ENCODE results near the gene COL23A1. TPM values are rescaled to one million over a fixed set of nuclear protein-coding genes. Genes with fewer than 3 reads are reported as not detected.

COL23A1 gene
- total RNA-seq, 4 donors from 2014 or later = 2.5 to 3.4 (median 3.0) TPM

DNA sequence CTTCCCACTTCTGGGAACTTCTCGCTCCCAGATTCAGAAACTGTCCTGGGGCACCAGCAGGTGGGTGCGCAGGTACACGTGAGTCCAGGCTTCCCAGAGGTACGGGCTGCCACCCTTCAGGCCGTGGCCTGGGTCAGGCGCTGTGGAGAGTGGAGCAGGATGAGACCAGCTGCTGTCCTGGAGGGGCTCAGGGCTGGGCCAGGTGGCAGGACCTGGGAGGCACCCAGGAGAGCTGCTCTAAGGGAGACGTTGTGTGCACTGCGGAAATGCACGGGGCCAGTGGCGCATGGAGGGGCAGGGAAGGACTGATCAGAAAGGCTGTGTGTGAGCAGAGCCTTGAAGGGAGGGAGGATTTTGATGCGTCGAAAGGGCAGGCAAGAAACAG is 222.5 kb downstream of the COL23A1 start:
- no peak for DNase-seq (ENCODE audit: low spot score in 2 of 2)
- WGBS, 2 donors = 85 to 89% methylated on average over 12 of the region's 12 CpGs
- no peak for TF ChIP-seq POLR2A (IDR thresholded peaks at IDR 0.05)
- TF ChIP-seq, protein P1, sequence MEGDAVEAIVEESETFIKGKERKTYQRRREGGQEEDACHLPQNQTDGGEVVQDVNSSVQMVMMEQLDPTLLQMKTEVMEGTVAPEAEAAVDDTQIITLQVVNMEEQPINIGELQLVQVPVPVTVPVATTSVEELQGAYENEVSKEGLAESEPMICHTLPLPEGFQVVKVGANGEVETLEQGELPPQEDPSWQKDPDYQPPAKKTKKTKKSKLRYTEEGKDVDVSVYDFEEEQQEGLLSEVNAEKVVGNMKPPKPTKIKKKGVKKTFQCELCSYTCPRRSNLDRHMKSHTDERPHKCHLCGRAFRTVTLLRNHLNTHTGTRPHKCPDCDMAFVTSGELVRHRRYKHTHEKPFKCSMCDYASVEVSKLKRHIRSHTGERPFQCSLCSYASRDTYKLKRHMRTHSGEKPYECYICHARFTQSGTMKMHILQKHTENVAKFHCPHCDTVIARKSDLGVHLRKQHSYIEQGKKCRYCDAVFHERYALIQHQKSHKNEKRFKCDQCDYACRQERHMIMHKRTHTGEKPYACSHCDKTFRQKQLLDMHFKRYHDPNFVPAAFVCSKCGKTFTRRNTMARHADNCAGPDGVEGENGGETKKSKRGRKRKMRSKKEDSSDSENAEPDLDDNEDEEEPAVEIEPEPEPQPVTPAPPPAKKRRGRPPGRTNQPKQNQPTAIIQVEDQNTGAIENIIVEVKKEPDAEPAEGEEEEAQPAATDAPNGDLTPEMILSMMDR (IDR thresholded peaks at IDR 0.05) = no peak
- intact Hi-C loops (cut with DNase I; ENCODE audit: low total_unique reads) = no loop called here
- H3K4me3 ChIP-seq (ENCODE audit: low read depth, poor library complexity, severe bottlenecking) = no peak overlapping the region

DNA sequence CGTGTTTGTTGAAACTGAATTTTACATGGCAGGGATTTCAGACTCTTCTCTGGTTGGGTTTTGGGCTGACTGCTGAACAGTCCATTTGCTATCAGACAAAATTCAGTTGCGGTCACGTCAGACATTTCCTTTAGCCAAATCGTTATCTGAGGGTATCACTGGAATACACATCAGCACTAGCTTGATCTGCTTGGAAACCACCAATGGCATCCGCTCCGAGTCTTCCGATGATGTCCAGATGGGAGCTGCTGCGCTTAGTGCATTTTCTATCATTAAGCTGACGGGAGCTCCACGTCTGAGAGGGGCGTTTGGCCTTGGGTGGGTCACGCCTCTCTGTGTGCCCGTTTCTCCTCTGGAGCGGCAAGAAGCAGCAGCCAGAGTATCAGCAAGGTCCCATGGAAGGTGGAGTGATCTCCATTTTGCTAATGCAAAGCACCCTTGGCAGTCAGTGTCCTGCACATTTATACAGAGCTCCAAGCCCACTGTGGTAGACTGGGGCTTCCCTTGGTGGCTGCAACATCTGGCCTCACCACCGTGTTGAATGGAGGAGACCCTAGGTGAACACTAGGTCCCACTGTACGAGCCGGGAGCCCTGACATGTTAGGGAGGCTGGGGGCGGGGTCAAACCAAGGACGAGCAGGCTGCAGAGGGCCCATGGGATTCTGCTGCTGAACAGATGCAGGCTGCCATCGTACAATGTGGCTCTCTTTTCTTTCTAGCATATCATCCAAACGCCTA is 223.0 kb downstream of the COL23A1 start:
- TF ChIP-seq, protein P1 (IDR thresholded peaks at IDR 0.05) = no peak
- no peak for TF ChIP-seq POLR2A (IDR thresholded peaks at IDR 0.05)
- DNase-seq (ENCODE audit: low spot score in 2 of 2) = no peak
- intact Hi-C loops (cut with DNase I; ENCODE audit: low total_unique reads) = no loop called here
- H3K4me3 ChIP-seq (ENCODE audit: low read depth, poor library complexity, severe bottlenecking) = no peak overlapping the region
- 83 to 84% methylated on average over 18 to 21 of the region's 21 CpGs for WGBS, 2 donors

DNA sequence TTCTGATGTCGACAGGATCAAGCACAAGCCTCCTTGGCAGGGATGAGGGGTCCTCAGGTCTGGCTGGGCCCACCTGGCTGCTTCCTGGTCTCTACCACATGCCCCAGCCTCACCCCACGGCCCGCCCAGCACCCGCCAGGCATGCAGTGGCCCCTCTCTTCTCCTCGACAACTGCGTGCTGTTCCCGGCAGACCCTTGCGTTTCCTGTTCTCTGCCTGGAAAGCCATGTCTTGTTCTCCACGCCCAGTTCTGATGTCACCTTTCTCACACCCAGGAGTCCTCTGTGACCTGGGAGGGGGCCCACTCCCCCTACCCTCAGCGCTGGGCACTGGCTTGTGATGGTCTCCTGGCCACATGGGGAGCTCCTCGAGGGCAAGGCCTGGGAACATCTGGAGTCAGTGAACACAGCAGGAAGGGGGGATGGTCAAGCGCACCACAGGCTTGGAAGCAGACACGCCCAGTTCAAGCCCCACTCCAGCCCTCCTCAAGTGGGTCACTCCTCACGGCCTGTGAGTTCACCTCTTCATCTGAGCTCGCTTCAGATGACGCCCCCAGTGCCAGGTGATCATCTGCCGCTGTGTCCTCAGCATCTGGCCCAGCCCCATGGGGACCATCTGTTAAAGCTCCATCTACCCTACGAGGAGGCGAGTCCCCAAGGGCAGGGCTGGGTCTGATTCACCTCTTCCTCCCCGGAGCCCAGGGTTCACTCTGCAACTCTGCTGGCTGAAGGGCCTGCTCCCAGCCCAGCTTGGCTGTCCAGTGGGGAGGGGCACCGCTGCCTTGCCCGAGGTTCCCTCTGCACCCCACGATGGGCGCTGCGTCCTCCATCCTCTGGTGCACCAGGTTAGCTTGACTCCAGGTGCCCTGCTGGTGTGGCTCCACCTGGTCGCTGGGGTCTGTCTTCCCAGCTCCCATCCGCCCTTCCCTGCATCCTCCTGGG is 224.4 kb downstream of the COL23A1 start:
- 90 to 93% methylated on average over 23 to 26 of the region's 27 CpGs for WGBS, 2 donors
- DNase-seq (ENCODE audit: low spot score in 2 of 2) = no peak
- TF ChIP-seq, protein P1 (IDR thresholded peaks at IDR 0.05) = no peak
- no peak for TF ChIP-seq POLR2A (IDR thresholded peaks at IDR 0.05)
- intact Hi-C loops (cut with DNase I; ENCODE audit: low total_unique reads) = no loop called here
- H3K4me3 ChIP-seq (ENCODE audit: low read depth, poor library complexity, severe bottlenecking) = no peak overlapping the region

DNA sequence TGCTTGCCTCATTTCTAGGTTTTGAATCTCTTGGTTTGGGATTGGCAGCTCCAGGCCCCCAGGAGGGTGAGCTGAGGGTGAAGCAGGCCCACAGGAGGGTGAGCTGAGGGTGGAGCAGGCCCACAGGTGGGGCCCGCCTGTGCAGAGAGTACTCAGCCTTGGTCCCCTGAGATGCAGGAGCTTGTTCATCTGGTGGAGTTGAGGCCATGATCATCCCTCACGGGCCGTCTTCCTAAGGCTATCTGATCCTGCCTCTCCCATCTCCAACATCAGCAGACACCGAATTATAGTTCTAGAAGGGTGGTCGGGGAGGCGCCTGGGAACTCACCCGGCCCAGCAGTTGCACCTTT is 225.9 kb downstream of the COL23A1 start:
- intact Hi-C loops (cut with DNase I; ENCODE audit: low total_unique reads) = no loop called here
- 87 to 88% methylated on average over 7 of the region's 7 CpGs for WGBS, 2 donors
- DNase-seq (ENCODE audit: low spot score in 2 of 2) = no peak
- TF ChIP-seq, protein P1 (IDR thresholded peaks at IDR 0.05) = no peak
- TF ChIP-seq POLR2A (IDR thresholded peaks at IDR 0.05) = no peak
- no peak overlapping the region for H3K4me3 ChIP-seq (ENCODE audit: low read depth, poor library complexity, severe bottlenecking)

DNA sequence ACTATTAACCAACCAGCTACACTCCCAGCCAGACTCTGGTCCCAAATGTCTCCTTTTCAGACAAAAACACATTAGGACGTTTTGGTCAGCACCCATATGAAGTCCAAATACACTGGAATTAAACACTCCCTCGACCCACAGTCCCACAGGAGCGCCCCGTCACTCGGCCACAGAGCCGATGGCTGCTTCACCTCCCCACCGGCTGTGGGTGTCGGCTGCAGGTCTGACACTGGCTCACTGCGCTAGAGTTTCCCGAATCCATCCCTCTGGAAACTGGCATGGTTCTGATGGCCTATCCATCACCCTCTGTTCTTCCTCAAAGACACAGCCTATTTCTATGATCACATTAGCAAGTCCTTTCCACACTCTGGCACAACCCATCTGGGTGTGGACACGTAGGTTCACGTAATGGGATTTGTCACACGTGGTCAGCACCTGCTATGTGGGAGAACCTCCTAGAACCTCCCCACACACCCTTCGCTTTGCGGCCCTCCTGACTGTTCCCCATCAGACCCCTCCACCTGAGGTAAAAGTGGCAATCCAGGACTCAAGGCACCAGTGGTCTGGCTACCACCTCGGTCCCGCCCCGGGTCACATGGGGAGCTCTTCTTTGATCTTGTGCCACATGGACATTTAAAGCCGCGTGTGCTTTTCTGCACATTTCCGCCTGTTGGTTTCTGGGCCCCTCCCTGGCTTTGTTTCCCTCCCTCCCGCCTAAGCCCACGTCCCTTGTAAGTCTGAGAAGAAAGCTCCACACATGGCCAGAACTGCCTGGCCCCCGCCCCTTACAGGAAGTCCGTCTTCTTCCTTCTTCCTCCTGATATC is 226.5 kb downstream of the COL23A1 start:
- no peak for DNase-seq (ENCODE audit: low spot score in 2 of 2)
- WGBS, 2 donors = 67 to 75% methylated on average over 25 of the region's 25 CpGs
- no peak for TF ChIP-seq POLR2A (IDR thresholded peaks at IDR 0.05)
- TF ChIP-seq, protein P1 (IDR thresholded peaks at IDR 0.05) = no peak
- no peak overlapping the region for H3K4me3 ChIP-seq (ENCODE audit: low read depth, poor library complexity, severe bottlenecking)
- intact Hi-C loops (cut with DNase I; ENCODE audit: low total_unique reads) = no loop called here

Measured in lower leg skin (tissue), 4 donors.